ENCODE data around the gene AS3MT. TPM values are rescaled to one million over a fixed set of nuclear protein-coding genes. Genes with fewer than 3 reads are reported as not detected.

AS3MT gene
- polyA plus RNA-seq, 1 of the 3 experiments (the other 2 are of a cell fraction) = 9.0 TPM

- Histone ChIP-seq H3K9me3 (no peaks in the 10 kb centered on the region), H3K79me2 (ENCODE audit: insufficient read depth) (no peaks in the 10 kb centered on the region), H3K9me2 (no peaks in the 10 kb centered on the region), H3K27me3 (ENCODE audit: insufficient read depth) (no peaks in the 10 kb centered on the region), H3K4me1 (ENCODE audit: control insufficient read depth in 1 of 2, insufficient read depth in 2 of 2, low read depth in 1 of 2, low read length in 1 of 2) (no peaks in the 10 kb centered on the region), H3F3A (replicated peaks; ENCODE audit: insufficient read depth) (no peaks in the 10 kb centered on the region), H3K9ac (no peak overlapping the region), H3K27ac (ENCODE audit: low read depth in 2 of 2, low read length in 1 of 2) (no peak overlapping the region), H3K4me3 (ENCODE audit: low read depth in 2 of 2, low read length in 1 of 2) (no peak overlapping the region), H3K4me2 (no peak overlapping the region), H4K20me1 (ENCODE audit: insufficient read depth) (no peaks in the 10 kb centered on the region), H2AFZ (ENCODE audit: low read depth) (no peak overlapping the region), H3K36me3 (replicated peaks in 1 of 2; ENCODE audit: control insufficient read depth in 1 of 2, insufficient read depth in 2 of 2, low read length in 1 of 2) (peaks cover 0 to 6% of the 10 kb centered on the region in 2 experiments)
- WGBS (ENCODE audit: low lambda C conversion rate) = 84% methylated on average over 4 of the region's 4 CpGs
- POLR2A ChIA-PET = no interaction called here
- CTCF ChIA-PET = interaction anchor here (0.6 kb wide), 1 partner anchor 373 kb away, joined by 3 read pairs; no protein-coding TSS in a partner anchor
- no peak for DNase-seq
- no peak for TF ChIP-seq RXRA (IDR thresholded peaks at IDR 0.05; ENCODE audit: borderline replicate concordance, low read depth)
- no peak for TF ChIP-seq MAX (IDR thresholded peaks at IDR 0.05; ENCODE audit: low read depth)
- TF ChIP-seq PBX3 (IDR thresholded peaks at IDR 0.05) = no peak
- TF ChIP-seq NFIC (IDR thresholded peaks at IDR 0.05; ENCODE audit: borderline replicate concordance) = no peak
- no peak for TF ChIP-seq TAF1 (IDR thresholded peaks at IDR 0.05; ENCODE audit: borderline replicate concordance, low read depth, low read length)
- no peak for TF ChIP-seq FOSL2 (IDR thresholded peaks at IDR 0.05; ENCODE audit: borderline replicate concordance, low read depth)
- no peak for TF ChIP-seq RFX5 (IDR thresholded peaks at IDR 0.05; ENCODE audit: low read length)
- no peak for TF ChIP-seq USF2 (IDR thresholded peaks at IDR 0.05; ENCODE audit: borderline replicate concordance, low read depth, low read length)
- no peak for TF ChIP-seq IRF3 (IDR thresholded peaks at IDR 0.05; ENCODE audit: low read depth, low read length)
- no peak for TF ChIP-seq MEF2A (IDR thresholded peaks at IDR 0.05; ENCODE audit: borderline replicate concordance, low read depth)
- no peak for TF ChIP-seq GATA2 (CRISPR knock-in tag; IDR thresholded peaks at IDR 0.05)
- no peak for TF ChIP-seq CTCF (IDR thresholded peaks at IDR 0.05)
- no peak for TF ChIP-seq JUND (IDR thresholded peaks at IDR 0.05)
- no peak for TF ChIP-seq NRF1 (IDR thresholded peaks at IDR 0.05; ENCODE audit: low read depth, low read length)
- TF ChIP-seq RAD21 (IDR thresholded peaks at IDR 0.05; ENCODE audit: low read length) = no peak
These were observed 25.4 kb downstream of the AS3MT start for GRCh38 chr10:102894466-102895213.

Measured in SK-N-SH (cell line).